GM21360 (cell line): Measurements from ENCODE around the gene HSD11B2.

Source experiments
- ATAC-seq: cut with Tn5 transposase; IDR thresholded peaks from one replicate; pipeline ENCODE4 v1.9.1; 2021; ENCODE audit warnings: mild to moderate bottlenecking, moderate library complexity; ENCODE audit not compliant: unreplicated experiment

Gene HSD11B2

GRCh38 chr16:67396159-67397035 is 34.5 kb upstream of the HSD11B2 start:
- ATAC-seq: no peak

GRCh38 chr16:67397036-67397801 is 33.7 kb upstream of the HSD11B2 start:
- no peak for ATAC-seq

DNA sequence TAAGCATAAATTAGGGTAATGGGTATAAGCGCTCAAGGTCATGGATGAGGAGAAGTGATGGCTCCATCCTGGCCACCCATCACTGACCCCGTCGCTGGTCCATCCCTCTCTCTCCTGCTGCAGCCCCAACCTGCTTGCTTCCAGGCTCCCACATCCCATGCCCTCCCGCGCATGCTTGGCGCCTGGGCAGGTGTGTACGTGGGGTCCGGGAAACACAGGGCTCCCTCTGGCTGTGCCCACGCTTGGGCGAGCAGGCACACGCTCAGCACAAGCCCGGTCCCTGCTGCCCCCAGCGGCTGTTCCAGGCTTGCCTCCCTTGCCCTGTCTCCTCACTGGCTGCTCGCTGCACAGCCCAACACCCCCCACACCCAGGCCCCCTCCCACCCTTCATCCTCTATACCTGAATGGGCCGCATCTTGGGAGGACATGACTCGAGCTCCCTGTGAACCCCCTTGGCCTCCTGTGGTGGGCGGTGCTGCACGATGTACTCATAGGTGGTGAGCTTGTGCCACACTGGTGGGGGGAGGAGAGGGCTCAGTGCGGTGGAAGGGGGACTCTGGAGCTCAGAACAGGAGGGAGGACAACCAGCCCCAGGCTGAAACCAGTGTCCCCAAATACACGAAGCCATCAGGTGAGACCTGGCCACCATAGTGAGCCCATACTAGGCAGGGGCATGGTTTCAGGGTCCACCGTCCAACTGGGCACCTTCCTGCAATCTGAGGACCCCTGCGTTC is 32.9 kb upstream of the HSD11B2 start:
- ATAC-seq: no peak

- no peak for ATAC-seq
These were observed 32.2 kb upstream of the HSD11B2 start for GRCh38 chr16:67398546-67399217.

DNA sequence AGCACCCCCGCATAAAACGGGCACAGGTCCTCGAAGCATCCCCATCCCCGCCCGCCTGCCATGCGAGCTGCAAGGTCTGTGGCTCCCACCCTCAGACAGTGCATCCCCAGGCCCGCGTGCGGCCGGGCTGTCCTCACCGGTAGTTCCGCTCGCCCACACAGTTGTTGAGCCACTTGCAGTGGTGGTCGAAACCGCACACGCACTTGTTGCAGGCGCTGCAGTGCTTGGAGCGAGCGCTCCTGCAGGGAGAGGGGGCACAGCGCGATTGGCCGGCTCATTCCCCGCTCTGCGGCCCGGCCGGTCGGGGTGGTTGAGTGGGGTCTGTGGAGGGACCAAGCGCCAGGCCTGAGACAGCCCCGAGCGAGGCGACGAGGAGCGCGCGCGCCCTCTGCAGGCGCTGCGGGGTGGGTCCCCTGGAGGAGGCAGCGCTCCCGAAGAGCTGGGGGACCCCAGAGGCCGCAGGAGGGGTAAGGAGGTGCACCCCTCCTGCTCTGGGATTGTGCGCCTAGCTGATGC is 31.6 kb upstream of the HSD11B2 start:
- ATAC-seq: no peak

DNA sequence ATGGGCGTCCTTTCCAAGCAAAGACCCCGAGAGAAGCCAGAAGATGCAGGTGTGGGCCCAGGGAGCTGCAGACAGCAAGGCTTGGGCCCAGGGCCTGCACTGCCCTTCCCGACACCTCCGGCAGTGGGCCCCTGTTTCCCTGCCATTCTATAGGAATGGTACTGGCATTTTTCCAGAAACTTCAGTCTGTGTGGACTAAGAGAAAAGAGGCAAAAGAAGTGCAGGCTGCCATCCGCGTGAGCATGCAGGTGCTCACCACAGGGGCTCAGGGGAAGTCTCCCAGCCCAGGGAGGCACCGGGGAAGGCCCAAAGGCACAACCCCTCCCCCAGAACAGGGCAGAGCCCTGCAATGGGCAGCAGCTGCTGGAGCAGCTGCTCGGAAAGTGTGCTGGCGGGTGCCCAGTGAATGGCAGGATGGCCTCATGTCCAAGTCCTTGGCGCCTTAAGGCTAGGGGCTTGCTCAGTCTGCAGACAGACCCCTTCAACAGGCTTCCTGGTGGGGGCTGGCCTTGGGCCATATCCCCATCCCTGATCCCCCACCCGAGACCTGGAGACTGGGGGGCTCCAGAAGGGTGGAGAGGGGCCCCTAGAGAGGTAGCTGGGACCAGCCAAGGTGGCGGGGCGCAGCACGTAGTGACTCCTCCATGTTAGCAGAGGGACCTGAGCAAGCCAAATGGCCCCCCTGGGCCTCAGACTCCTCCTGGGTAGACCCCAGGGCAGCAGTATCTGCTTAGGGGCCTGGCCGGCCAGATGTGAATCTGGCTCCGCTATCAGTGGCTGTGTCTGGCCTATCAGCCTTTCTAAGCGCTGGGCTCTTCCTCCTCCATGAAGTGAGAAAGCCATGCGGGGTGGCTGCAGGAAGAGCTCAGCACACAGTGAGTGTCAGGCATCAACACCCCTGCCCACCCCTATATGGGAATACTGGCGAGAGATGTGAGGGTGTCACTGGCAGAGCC is 30.9 kb upstream of the HSD11B2 start:
- ATAC-seq: no peak

DNA sequence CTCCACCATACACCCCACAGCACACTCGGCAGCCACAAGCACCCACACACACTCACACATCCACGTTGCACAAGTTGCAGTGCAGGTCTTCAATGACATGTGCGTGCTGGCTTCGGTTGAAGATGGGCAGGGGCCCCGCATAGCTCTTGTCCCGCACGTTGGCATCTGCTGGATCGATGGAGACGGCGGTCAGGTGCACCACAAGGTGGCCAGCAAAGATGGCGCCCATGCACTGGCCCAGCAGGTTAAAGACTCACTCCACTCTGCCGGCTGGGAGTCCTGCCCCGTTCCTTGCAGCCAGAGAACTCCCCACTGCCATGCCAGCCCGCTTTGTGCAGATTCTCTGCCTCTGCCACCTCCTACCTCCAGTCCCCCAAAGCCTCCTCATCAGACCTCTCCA is 30.0 kb upstream of the HSD11B2 start:
- no peak for ATAC-seq

DNA sequence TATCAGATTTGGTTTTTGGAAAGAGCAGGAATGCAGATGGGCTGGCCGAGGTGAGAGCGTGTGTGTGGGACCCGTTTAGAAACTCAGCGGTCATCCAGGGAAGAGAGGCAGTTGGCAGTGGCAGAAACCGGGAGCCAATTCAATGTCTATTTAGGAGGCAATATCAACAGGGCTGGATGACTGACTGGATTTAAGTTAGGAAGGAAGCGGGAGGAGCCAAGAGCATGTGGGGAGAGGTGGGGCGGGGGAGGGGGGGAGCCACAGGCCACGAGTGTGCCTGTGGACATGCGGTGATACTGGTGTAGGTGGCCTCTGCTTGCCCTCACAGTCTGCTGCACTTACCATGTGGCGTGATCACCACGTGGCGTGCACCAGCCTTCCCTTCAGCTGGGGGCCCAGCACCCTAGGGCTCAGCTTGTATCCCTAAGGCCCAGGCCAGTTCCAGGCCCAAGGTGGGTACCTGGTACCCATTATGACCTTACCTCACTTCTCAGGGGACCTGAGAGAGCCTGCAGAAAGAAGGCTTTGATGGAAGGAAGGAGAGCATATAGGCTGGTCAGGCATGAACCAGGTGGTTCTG is 26.9 kb upstream of the HSD11B2 start:
- no peak for ATAC-seq

GRCh38 chr16:67404740-67405226 is 26.1 kb upstream of the HSD11B2 start:
- ATAC-seq: no peak

DNA sequence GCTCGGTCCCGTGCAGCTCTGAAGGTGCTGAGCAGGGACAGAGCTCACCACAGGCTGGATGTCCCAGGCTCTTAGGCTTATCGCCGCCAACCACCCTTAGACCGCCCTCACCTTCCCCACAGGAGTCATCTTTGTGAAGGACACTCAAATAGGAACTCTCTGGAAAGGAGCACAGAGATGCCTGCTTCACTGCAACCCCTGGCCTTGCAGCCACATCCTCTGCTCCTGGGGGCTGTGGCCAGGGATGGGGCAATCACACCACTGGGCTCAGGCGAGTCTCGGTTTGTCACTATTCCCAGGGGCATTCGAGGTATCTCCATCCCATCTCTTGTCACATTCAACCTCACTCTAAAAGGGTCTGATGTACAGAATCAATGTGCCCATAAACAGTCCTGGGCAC is 25.6 kb upstream of the HSD11B2 start:
- ATAC-seq: no peak

GRCh38 chr16:67406111-67406971 is 24.6 kb upstream of the HSD11B2 start:
- no peak for ATAC-seq

- no peak for ATAC-seq
These were observed 23.6 kb upstream of the HSD11B2 start for GRCh38 chr16:67407176-67407787.

DNA sequence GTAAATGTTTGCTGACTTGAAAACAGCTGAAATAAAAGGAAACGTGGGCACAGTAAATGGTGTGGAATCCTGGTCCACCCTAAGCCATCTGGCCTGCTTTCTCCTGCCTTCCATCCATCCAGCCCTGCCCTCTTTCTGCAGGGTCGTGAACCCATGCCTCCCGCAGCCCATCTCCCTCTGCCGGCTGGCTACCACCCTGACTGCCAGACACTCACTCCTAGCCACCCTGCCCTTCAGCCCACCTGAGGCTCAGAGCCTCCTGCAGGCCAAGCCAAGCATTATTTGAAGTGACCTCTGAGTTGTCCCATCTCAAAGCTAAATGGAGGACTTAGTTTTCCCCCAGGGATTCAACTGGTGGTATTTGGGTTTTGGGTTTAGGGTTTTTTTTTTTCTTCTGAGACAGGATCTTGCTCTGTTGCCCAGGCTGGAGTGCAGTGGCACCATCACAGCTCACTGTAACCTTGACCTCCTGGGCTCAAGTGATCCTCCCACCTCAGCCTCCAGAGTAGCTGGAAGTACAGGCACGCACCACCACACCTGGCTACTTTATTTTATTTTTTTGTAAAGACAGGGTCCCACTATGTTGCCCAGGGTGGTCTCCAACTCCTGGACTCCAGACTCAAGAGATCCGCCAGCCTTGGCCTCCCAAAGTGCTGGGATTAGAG is 23.0 kb upstream of the HSD11B2 start:
- ATAC-seq: no peak

- no peak for ATAC-seq
These were observed 21.3 kb upstream of the HSD11B2 start for GRCh38 chr16:67409631-67410030.

GRCh38 chr16:67411339-67411738 is 19.6 kb upstream of the HSD11B2 start:
- ATAC-seq: no peak

DNA sequence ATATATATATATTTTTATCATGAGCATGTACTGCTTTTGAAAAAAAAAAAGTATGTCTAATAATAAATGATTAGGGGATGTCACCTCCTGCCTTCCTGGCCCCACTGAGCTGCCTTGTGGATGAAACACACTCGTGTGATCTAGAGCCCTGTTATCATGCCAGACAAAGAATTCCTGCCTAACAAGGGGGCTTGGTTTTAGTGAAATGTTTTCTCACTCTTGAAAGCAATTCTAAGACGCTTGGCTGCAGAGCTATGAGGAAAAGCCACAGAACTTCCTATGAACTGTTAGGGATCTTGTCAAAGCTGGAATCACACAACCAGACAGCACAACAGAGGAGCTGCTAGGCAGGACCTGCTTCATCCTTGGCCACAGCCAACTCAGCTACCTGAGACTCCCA is 18.6 kb upstream of the HSD11B2 start:
- no peak for ATAC-seq
